NCI-H2107 treated with DMSO at 0.1 percent for 48 hours (cell line): ENCODE data around the gene MYO18B.

ENCODE experiments used
- DNase-seq: peaks from one replicate; lab custom pipeline; 2025; ENCODE audit not compliant: unreplicated experiment; lab: John Stamatoyannopoulos, UW

The MYO18B gene

DNA sequence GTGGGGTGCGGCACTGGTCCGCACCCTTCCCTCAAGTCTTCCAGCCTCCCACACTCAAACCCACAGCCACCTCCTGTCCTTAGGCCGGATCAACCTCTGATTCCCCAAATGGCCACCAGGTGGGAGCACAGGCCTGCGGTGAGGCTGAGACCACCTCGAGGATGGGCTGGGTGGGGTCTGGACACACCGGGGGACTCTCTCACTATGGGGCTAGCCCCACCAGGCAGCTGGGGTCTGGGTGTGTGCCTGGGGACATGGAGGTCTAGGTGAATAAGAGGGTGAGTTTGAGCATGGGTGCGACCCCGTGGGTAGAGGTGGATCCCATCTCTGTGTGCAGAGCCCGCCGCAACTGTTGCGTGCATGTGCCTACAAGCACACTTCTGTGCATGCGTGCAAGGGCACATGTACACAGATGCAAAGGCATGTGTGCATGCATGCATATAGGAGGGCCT lies 32.6 kb downstream of the MYO18B start:
- DNase-seq = peak; percentile 1

GRCh38 chr22:25775531-25775930 lies 33.5 kb downstream of the MYO18B start:
- DNase-seq = no peak

DNA sequence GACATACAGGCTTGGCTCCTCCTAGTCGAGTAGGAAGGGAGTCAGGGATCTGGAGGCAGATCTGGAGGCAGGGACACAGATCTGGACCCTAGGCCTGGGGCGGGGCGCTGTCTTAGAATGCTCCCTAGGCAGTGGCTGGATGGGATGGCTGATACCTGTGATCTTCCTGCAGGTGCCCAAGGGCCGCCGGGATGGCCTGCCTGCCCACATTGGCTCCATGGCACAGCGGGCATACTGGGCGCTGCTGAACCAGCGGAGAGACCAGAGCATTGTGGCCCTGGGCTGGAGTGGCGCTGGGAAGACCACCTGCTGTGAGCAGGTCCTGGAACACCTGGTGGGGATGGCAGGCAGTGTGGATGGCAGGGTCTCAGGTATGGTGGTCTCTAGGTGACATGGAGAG lies 35.4 kb downstream of the MYO18B start:
- no peak for DNase-seq

DNA sequence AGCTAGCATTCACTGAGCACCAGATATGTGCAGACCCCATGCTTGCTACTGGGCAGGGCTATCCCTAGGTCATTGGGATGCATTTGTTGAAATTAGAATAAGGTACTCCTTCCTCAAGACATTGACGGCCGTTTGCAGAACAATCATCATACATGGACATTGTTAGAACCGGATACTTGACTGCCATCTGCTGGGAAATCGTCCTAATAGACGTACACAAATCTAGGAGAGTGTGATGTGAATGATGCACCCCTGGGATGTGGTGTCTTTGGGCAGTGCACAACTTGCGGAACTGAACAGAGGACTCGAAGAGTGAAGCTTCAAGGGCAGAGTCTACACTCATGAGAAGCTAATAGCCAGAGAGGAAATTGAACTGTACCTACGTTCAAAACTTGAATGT lies 35.9 kb downstream of the MYO18B start:
- DNase-seq = peak; percentile 7

DNA sequence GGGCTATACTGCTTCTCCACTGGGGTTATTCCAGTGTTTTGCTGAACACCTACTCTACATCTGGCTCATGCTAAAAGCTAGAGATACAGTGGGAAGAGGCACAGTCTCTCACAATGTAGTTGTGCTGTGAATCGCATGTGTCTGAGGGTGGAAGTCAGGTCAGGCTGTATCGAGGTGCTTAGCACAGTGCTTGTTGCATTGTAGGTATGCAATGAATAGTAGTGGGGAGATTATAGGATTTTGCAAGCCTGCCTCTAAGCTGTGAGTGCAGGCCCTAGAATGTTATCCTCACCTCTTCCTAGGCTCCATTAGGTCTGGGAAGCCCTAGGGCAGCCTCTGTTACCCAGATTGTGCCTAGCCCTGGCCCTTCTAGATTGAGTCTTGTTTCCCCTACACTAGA lies 37.4 kb downstream of the MYO18B start:
- no peak for DNase-seq

- no peak for DNase-seq
Measured at GRCh38 chr22:25779890-25780289, 37.9 kb downstream of the MYO18B start.

DNA sequence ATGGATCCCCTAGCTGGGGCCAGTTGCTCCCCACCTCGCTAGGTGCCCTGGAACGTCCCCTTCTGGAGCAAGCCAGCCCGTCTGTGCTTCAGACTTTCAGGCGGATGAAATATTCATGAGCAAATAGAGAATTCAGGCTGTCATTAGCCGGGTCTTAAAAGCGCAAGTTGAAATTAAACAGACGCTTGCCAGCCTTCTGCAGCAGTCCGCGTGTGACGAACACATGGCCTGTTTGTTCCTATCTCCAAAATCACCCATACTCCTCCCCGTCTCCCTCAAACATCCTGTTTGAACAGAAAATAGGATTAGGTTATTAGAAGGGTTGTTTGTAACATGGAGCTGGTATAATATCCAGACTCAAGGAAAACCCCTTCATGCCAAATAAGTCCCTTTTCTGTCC lies 38.7 kb downstream of the MYO18B start:
- DNase-seq = no peak

DNA sequence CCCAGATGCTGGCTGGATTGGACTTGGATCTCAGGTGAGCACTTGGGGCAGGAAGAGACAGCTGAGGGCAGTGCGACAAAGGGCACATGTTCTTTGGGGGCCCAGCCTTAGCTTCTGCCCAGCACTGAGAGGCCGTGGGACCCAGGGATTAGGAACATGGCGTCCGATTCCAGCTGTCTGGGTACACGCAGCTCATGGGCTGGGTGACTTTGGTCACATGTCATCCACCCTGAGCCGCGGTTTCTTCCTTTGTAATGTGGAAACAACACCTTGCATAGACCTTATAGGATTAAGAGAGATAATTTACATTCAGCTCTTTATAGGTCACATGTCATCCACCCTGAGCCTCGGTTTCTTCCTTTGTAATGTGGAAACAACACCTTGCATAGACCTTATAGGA lies 39.8 kb downstream of the MYO18B start:
- no peak for DNase-seq

- no peak for DNase-seq
Measured at GRCh38 chr22:25782831-25783230, 40.8 kb downstream of the MYO18B start.

GRCh38 chr22:25783856-25784255 lies 41.9 kb downstream of the MYO18B start:
- no peak for DNase-seq

DNA sequence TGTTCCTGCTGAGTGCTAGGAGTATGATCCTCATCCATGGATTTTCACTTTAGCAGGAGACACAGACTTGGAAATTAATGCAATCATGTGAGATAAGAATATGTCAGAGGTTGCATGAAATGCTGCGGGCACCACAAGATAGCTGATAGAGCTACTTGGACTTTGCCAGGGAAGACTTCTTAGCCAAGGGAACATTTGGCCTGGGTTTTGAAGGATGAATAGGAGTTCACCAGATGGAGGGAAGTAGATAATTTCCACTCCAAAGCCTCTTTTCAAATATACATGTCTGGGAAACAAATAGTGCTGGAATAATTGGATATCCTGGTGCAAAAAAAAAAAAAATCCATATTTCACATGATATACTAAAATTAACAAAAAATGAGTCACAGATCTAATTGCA lies 44.2 kb downstream of the MYO18B start:
- DNase-seq = no peak

DNA sequence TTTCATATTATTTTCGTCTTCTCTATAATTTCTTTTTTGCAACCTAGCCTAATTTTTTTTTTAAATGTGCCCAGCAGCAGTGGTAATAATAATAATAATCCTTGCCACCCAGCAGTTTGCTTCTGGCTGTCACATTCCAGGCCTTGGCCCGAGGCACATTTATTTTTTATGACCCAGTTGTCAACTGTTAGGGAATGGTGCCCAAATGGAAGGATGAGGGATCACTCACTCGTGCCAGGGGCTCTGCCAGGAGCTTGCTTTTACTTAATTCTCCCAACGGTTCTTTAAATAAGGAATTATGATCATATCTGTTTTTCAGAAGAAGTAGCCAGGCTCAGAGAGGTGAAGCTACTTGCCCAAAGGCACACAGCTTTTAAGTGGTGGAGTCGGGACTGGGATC lies 49.6 kb downstream of the MYO18B start:
- DNase-seq = no peak

DNA sequence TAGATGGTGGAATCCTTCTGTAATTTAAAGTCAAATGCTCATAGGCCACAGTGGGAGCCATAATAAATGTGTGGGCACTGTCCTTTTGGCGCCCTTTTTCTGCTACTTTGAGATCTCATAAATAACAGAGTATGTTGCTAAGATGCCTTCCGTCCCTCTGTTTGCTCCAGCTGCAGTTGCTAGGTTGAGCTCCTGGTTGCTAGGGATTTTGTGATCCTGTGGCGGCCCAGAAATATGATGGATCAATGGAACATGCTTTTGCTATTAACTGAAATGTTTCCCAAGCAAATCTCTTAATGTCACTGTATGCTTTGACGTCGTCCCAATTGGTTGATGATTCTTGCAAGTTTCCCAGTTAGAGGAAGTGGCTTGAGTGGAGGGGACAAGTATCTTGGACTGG lies 53.5 kb downstream of the MYO18B start:
- DNase-seq = no peak

GRCh38 chr22:25797498-25798290 lies 55.7 kb downstream of the MYO18B start:
- no peak for DNase-seq

DNA sequence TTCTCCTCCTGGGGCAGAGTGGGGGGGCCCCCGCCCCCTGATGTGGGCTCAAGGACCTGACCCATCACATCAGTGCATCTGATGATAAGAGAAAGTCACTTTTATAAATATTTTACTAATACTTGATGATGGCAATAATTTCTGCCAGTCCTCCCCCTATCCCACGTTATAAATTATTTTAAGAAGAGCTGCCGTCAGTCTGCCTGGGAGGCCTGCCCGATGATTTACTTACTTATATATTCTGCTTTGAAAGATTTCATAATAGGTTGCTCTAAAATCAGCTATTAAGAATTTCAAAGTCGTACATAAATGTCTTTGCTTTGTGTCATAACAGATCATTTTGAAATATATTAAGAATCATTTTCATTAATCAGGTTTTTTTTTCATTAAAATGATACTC lies 58.8 kb downstream of the MYO18B start:
- no peak for DNase-seq

- no peak for DNase-seq
Measured at GRCh38 chr22:25802018-25802417, 60.0 kb downstream of the MYO18B start.

- DNase-seq = no peak
Measured at GRCh38 chr22:25804676-25805075, 62.7 kb downstream of the MYO18B start.

GRCh38 chr22:25806579-25806978 lies 64.6 kb downstream of the MYO18B start:
- no peak for DNase-seq

DNA sequence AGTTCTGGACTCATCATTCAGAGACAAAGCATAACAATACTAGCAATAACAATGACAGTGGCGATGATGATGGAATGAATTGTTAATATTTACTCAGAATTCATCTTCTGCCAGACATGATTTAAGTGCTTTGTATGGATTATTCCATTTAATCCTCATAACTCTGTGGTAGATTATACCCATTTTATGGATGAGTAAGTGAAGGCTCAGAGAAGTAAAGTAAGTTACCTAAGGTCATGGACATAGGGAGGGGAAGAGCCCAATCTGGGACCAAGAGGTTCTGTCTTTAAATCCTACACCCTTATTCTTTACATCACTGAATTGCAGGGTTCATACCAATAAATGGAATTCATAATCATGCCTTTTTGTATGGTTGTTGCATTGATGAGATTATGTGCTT lies 72.7 kb downstream of the MYO18B start:
- DNase-seq = no peak

DNA sequence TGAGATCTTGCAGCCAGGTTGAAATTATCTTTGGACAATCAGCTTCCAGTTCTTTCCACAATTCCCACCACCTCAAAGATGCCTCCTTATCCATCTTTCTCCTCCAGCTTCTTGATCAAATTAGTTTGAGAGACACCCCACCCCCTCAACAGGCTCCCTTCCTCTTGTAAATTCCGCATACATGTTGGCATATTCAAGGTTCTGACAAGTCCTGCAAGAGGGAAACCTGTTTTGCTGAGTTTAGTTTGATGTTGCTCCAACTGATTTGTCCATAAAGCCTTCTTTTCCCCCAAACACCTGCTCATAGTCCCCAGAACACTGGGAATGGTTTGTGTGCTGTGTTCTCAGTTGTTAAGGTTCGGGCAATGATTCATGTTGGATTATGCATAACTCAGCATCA lies 73.6 kb downstream of the MYO18B start:
- DNase-seq = no peak

GRCh38 chr22:25816522-25817059 lies 74.6 kb downstream of the MYO18B start:
- no peak for DNase-seq

GRCh38 chr22:25817092-25817943 lies 75.3 kb downstream of the MYO18B start:
- no peak for DNase-seq
